K562 (cell line): ENCODE measurements around the gene ABHD1. TPM values are rescaled to one million over a fixed set of nuclear protein-coding genes. Genes with fewer than 3 reads are reported as not detected.
A peak's percentile ranks its signal among the peaks of the same experiment; 100 is the strongest.

ENCODE experiments used
- ATF7 ChIP-seq: fragments of 450-650 bp; IDR thresholded peaks from 2 replicates; pipeline ENCODE4 v1.7.1; 2014; ENCODE audit warnings: mild to moderate bottlenecking, moderate library complexity
- C11orf30 ChIP-seq: fragments of 450-650 bp; IDR thresholded peaks from 2 replicates; pipeline ENCODE4 v1.6.1; 2016; ENCODE audit warnings: low read depth, mild to moderate bottlenecking
- CBFA2T3 ChIP-seq: fragments of 450-650 bp; IDR thresholded peaks from 2 replicates; pipeline ENCODE4 v1.6.1; 2017
- EP400 ChIP-seq: fragments of 450-650 bp; IDR thresholded peaks from 2 replicates; pipeline ENCODE4 v1.6.1; 2017; ENCODE audit warnings: antibody characterized with exemption, mild to moderate bottlenecking, moderate library complexity
- FOSL1 ChIP-seq: fragments of 200-800 bp; sonication (Bioruptor generic); conservative IDR thresholded peaks from 2 replicates; pipeline ENCODE4 v1.6.1; 2016; ENCODE audit warnings: missing genetic modification characterization, missing compliant biosample characterization
- FOXK2 ChIP-seq, 2 experiments: fragments of 450-650 bp; IDR thresholded peaks in 1 of 2; conservative IDR thresholded peaks in 1 of 2; 2 replicates each; pipeline ENCODE4 v1.6.1; 2016; ENCODE audit warnings: low read depth in 2 of 2, mild to moderate bottlenecking in 1 of 2
- FOXP1 ChIP-seq: sonication (generic); formaldehyde crosslinking; IDR thresholded peaks from 2 replicates; pipeline ENCODE4 v1.8.0; 2022; ENCODE audit warnings: mild to moderate bottlenecking, missing genetic modification reagents
- GTF2B ChIP-seq: IDR thresholded peaks from 2 replicates; pipeline ENCODE4 v1.6.1; 2011; ENCODE audit not compliant: insufficient read length; ENCODE audit errors: extremely low read depth
- HCFC1 ChIP-seq: IDR thresholded peaks from 2 replicates; pipeline ENCODE4 v1.6.1; 2012; ENCODE audit warnings: low read depth, low read length, improper control_type of control experiment
- HDAC2 ChIP-seq: fragments of 450-650 bp; IDR thresholded peaks from 2 replicates; pipeline ENCODE4 v1.6.1; 2016; ENCODE audit warnings: mild to moderate bottlenecking
- KDM4B ChIP-seq, 2 experiments: fragments of 450-650 bp in 1 of 2; sonication (generic) in 1 of 2; IDR thresholded peaks; 2 replicates each; pipeline ENCODE4 v1.6.1; 2016 to 2017; ENCODE audit warnings: borderline replicate concordance in 2 of 2, antibody characterized with exemption in 1 of 2, low read depth in 1 of 2, mild to moderate bottlenecking in 1 of 2
- MCM5 ChIP-seq: fragments of 450-650 bp; IDR thresholded peaks from 2 replicates; pipeline ENCODE4 v1.6.1; 2016; ENCODE audit warnings: low read depth
- MECOM ChIP-seq: fragments of 250-450 bp; sonication (Bioruptor Pico); IDR thresholded peaks from 2 replicates; pipeline ENCODE4 v1.8.0; 2022; ENCODE audit warnings: inconsistent platforms
- NEUROD1 ChIP-seq: fragments of 150-350 bp; IDR thresholded peaks from 2 replicates; pipeline ENCODE4 v1.6.1; 2014; ENCODE audit warnings: borderline replicate concordance, low read length, low read depth; ENCODE audit not compliant: partially characterized antibody
- NFXL1 ChIP-seq: fragments of 450-650 bp; formaldehyde crosslinking; IDR thresholded peaks from 2 replicates; pipeline ENCODE4 v1.4.0; 2021; ENCODE audit warnings: mild to moderate bottlenecking
- PHTF2 ChIP-seq: fragments of 250-450 bp; sonication (Bioruptor Pico); IDR thresholded peaks from 2 replicates; pipeline ENCODE4 v1.5.0; 2021; ENCODE audit warnings: mild to moderate bottlenecking
- SNRNP70 ChIP-seq: fragments of 200-400 bp; formaldehyde crosslinking; optimal IDR thresholded peaks from 2 replicates; pipeline ENCODE3; 2017; ENCODE audit warnings: low read depth, low read length
- TEAD1 ChIP-seq, 2 experiments: fragments of 450-650 bp in 1 of 2; sonication (generic) in 1 of 2; formaldehyde crosslinking; IDR thresholded peaks; 2 replicates each; pipeline versions ENCODE4 v1.4.0 to v1.8.0; 2020 to 2022; ENCODE audit warnings: mild to moderate bottlenecking in 2 of 2, missing genetic modification reagents in 1 of 2
- ZEB2 ChIP-seq: fragments of 450-650 bp; IDR thresholded peaks from 2 replicates; pipeline ENCODE4 v1.6.1; 2016
- ZNF174 ChIP-seq: fragments of 250-450 bp; sonication (Bioruptor Pico); IDR thresholded peaks from 2 replicates; pipeline ENCODE4 v1.4.0; 2020; ENCODE audit warnings: mild to moderate bottlenecking
- ZNF3 ChIP-seq: fragments of 250-450 bp; sonication (Bioruptor Pico); IDR thresholded peaks from 2 replicates; pipeline ENCODE4 v1.5.0; 2021; ENCODE audit warnings: mild to moderate bottlenecking, moderate library complexity
- ZNF518B ChIP-seq: fragments of 250-450 bp; sonication (Bioruptor Pico); IDR thresholded peaks from 2 replicates; pipeline ENCODE4 v1.5.0; 2021; ENCODE audit warnings: mild to moderate bottlenecking, moderate library complexity
- ZNF766 ChIP-seq: fragments of 200-800 bp; sonication (Bioruptor generic); conservative IDR thresholded peaks from 2 replicates; pipeline ENCODE4 v1.6.1; 2016; ENCODE audit warnings: missing genetic modification characterization, missing compliant biosample characterization
- polyA plus RNA-seq, 8 experiments: library from polyadenylated mRNA; depleted of rRNA in 4 of 8; stranded (reverse) in 5 of 8; unstranded in 3 of 8; fragments of >200 nt; fragmentation: Nextera tagmentation in 2 of 8; fragmentation: Illumina TruSeq in 1 of 8; extraction: Ambion mirVana in 2 of 8; extraction: Trizol in 1 of 8; gene quantifications; 2 replicates each; pipeline versions ENCODE4 v1.2.1 to v1.2.3, GENCODE V29; 2011 to 2014; ENCODE audit warnings: inconsistent platforms in 1 of 8, missing spikeins in 1 of 8
- total RNA-seq, 7 experiments: library from RNA; depleted of rRNA in 6 of 7; stranded (reverse); fragments of >200 nt in 6 of 7; fragmentation: Illumina TruSeq in 2 of 7; extraction: Trizol in 2 of 7; gene quantifications; 2 replicates each; pipeline versions ENCODE4 v1.2.1 to v1.2.3, GENCODE V29; 2011 to 2021; ENCODE audit warnings: low replicate concordance in 1 of 7
- TF ChIP-seq, protein P1 (sequence below): fragments of 450-650 bp; conservative IDR thresholded peaks from 2 replicates; pipeline ENCODE4 v1.6.1; 2016; ENCODE audit warnings: missing genetic modification characterization, low read depth, mild to moderate bottlenecking, missing compliant biosample characterization, moderate library complexity

ABHD1 gene
- total and polyA plus RNA-seq, 9 of the 15 experiments (the other 6 are each of a cell fraction or from before 2014, with no cell fraction given) = 0.10 to 0.16 (median 0.11) TPM; not detected in 5

GRCh38 chr2:27095745-27096651 lies 27.6 kb upstream of the ABHD1 start (continued):
- TF ChIP-seq EP400 (peak; percentile 17), TEAD1 (CRISPR knock-in tag; IDR thresholded peaks at IDR 0.05) (peak in 1 of 2 experiments; percentile 18; a peak in 1 of 4 replicates), ATF7 (0 out of 2 replicates have a peak, but pooled peaks have one; percentile 18), CBFA2T3 (no peak), FOXK2 (conservative IDR thresholded peaks at IDR 0.05 in 1 of 2, IDR thresholded peaks at IDR 0.05 in 1 of 2; ENCODE audit: low read depth in 2 of 2) (no peak), ZNF174 (CRISPR knock-in tag) (no peak), GTF2B (no peak), KDM4B (IDR thresholded peaks at IDR 0.05; ENCODE audit: borderline replicate concordance in 2 of 2, low read depth in 1 of 2) (no peak), HCFC1 (peak; percentile 94), SNRNP70 (no peak), PHTF2 (CRISPR knock-in tag) (no peak), MECOM (CRISPR knock-in tag) (0 out of 2 replicates have a peak, but pooled peaks have one; percentile 42), MCM5 (no peak), FOSL1 (tag) (no peak), C11orf30 (no peak), FOXP1 (CRISPR knock-in tag) (no peak), ZEB2 (no peak), ZNF3 (no peak), NFXL1 (CRISPR knock-in tag) (no peak), ZNF766 (CRISPR knock-in tag) (peak; percentile 59; the same call in 1 of the 2 replicates), HDAC2 (no peak), ZNF518B (CRISPR knock-in tag) (no peak), NEUROD1 (no peak)
- TF ChIP-seq, protein P1, sequence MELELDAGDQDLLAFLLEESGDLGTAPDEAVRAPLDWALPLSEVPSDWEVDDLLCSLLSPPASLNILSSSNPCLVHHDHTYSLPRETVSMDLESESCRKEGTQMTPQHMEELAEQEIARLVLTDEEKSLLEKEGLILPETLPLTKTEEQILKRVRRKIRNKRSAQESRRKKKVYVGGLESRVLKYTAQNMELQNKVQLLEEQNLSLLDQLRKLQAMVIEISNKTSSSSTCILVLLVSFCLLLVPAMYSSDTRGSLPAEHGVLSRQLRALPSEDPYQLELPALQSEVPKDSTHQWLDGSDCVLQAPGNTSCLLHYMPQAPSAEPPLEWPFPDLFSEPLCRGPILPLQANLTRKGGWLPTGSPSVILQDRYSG (tag) = peak; percentile 65; the same call in 1 of the 2 replicates
